GM18520 (cell line): Measurements from ENCODE around the gene HRK.

Experiments used
- ATAC-seq: cut with Tn5 transposase; IDR thresholded peaks from one replicate; pipeline ENCODE4 v1.9.1; 2021; ENCODE audit not compliant: unreplicated experiment

The HRK gene

GRCh38 chr12:116898669-116899068, 17.4 kb upstream of the HRK start:
- ATAC-seq: no peak

- ATAC-seq: no peak
Measured at GRCh38 chr12:116897476-116897875, 16.2 kb upstream of the HRK start.

- no peak for ATAC-seq
Measured at GRCh38 chr12:116896411-116896924, 15.2 kb upstream of the HRK start.

- ATAC-seq: no peak
Measured at GRCh38 chr12:116894913-116895312, 13.7 kb upstream of the HRK start.

- no peak for ATAC-seq
Measured at GRCh38 chr12:116892349-116893140, 11.3 kb upstream of the HRK start.

- no peak for ATAC-seq
Measured at GRCh38 chr12:116891019-116891418, 9.8 kb upstream of the HRK start.

- no peak for ATAC-seq
Measured at GRCh38 chr12:116890330-116890729, 9.1 kb upstream of the HRK start.

- ATAC-seq: no peak
Measured at GRCh38 chr12:116887897-116888296, 6.7 kb upstream of the HRK start.

GRCh38 chr12:116887244-116887643, 6.0 kb upstream of the HRK start:
- no peak for ATAC-seq

GRCh38 chr12:116885491-116885890, 4.2 kb upstream of the HRK start:
- ATAC-seq: no peak

GRCh38 chr12:116884871-116885270, 3.6 kb upstream of the HRK start:
- no peak for ATAC-seq

GRCh38 chr12:116882742-116883141, 1.5 kb upstream of the HRK start:
- ATAC-seq: no peak

- no peak for ATAC-seq
Measured at GRCh38 chr12:116881877-116882507, 751 bp upstream of the HRK start.

GRCh38 chr12:116880817-116881324, 370 bp downstream of the HRK start:
- no peak for ATAC-seq

- ATAC-seq: no peak
Measured at GRCh38 chr12:116880213-116880816, 926 bp downstream of the HRK start.

- no peak for ATAC-seq
Measured at GRCh38 chr12:116879509-116880212, 1.6 kb downstream of the HRK start.

- ATAC-seq: no peak
Measured at GRCh38 chr12:116878567-116879508, 2.4 kb downstream of the HRK start.

GRCh38 chr12:116876151-116876869, 4.9 kb downstream of the HRK start:
- no peak for ATAC-seq

- no peak for ATAC-seq
Measured at GRCh38 chr12:116874324-116874995, 6.8 kb downstream of the HRK start.
